SK-N-SH treated with all-trans-retinoic acid at 6 μM for 48 hours (cell line): ENCODE data around the gene ACOT7.

ENCODE experiments used
- ATAC-seq: fragments of 200-7000 bp; cut with Tn5 transposase; 3 replicates; pipeline ENCODE4 v1.9.1; 2020; ENCODE audit warnings: mild to moderate bottlenecking, moderate library complexity
- ARNTL ChIP-seq: fragments of 450-650 bp; formaldehyde crosslinking; IDR thresholded peaks from 2 replicates; pipeline ENCODE4 v1.5.0; 2020; ENCODE audit warnings: low read depth, mild to moderate bottlenecking, moderate library complexity, borderline replicate concordance
- BACH2 ChIP-seq: fragments of 250-450 bp; sonication (Bioruptor Pico); IDR thresholded peaks from 2 replicates; pipeline ENCODE4 v1.9.0; 2021; ENCODE audit warnings: mild to moderate bottlenecking, borderline replicate concordance
- CSRNP3 ChIP-seq: fragments of 250-450 bp; sonication (Bioruptor Pico); IDR thresholded peaks from 2 replicates; pipeline ENCODE4 v1.5.1; 2021; ENCODE audit warnings: mild to moderate bottlenecking, moderate library complexity
- ESRRG ChIP-seq: fragments of 250-450 bp; sonication (Bioruptor Pico); IDR thresholded peaks from 2 replicates; pipeline ENCODE4 v1.6.1; 2021; ENCODE audit warnings: mild to moderate bottlenecking
- GLIS3 ChIP-seq: fragments of 250-450 bp; sonication (Bioruptor Pico); IDR thresholded peaks from 2 replicates; pipeline ENCODE4 v1.5.0; 2020; ENCODE audit warnings: mild to moderate bottlenecking, moderate library complexity
- ISL1 ChIP-seq: fragments of 250-450 bp; sonication (Bioruptor Pico); IDR thresholded peaks from 2 replicates; pipeline ENCODE4 v2.1.2; 2022; ENCODE audit warnings: mild to moderate bottlenecking, moderate library complexity
- OSR1 ChIP-seq: fragments of 250-450 bp; sonication (Bioruptor Pico); IDR thresholded peaks from 2 replicates; pipeline ENCODE4 v1.8.0; 2022; ENCODE audit warnings: moderate library complexity, mild to moderate bottlenecking, inconsistent platforms
- POU6F1 ChIP-seq: fragments of 250-450 bp; sonication (Bioruptor Pico); IDR thresholded peaks from 2 replicates; pipeline ENCODE4 v1.8.0; 2021; ENCODE audit warnings: low read depth, mild to moderate bottlenecking, moderate library complexity, borderline replicate concordance
- PPARA ChIP-seq: fragments of 250-450 bp; sonication (Bioruptor Pico); IDR thresholded peaks from 2 replicates; pipeline ENCODE4 v1.5.0; 2020; ENCODE audit warnings: mild to moderate bottlenecking, borderline replicate concordance
- RARB ChIP-seq: fragments of 250-450 bp; sonication (Bioruptor Pico); IDR thresholded peaks from 2 replicates; pipeline ENCODE4 v1.8.0; 2021; ENCODE audit warnings: mild to moderate bottlenecking, moderate library complexity
- SNAI2 ChIP-seq: fragments of 250-450 bp; sonication (Bioruptor Pico); IDR thresholded peaks from 2 replicates; pipeline ENCODE4 v1.5.0; 2020; ENCODE audit warnings: mild to moderate bottlenecking, moderate library complexity
- TCF4 ChIP-seq: fragments of 250-450 bp; sonication (Bioruptor Pico); IDR thresholded peaks from 2 replicates; pipeline ENCODE4 v1.8.0; 2021; ENCODE audit warnings: mild to moderate bottlenecking, moderate library complexity, borderline replicate concordance
- TOX ChIP-seq: fragments of 250-450 bp; sonication (Bioruptor Pico); IDR thresholded peaks from 2 replicates; pipeline ENCODE4 v1.8.0; 2021; ENCODE audit warnings: mild to moderate bottlenecking, moderate library complexity, borderline replicate concordance
- TSHZ2 ChIP-seq: fragments of 250-450 bp; sonication (Bioruptor Pico); IDR thresholded peaks from 2 replicates; pipeline ENCODE4 v1.5.0; 2020; ENCODE audit warnings: mild to moderate bottlenecking, moderate library complexity
- ZC3H10 ChIP-seq: fragments of 250-450 bp; sonication (Bioruptor Pico); IDR thresholded peaks from 2 replicates; pipeline ENCODE4 v1.5.1; 2021; ENCODE audit warnings: mild to moderate bottlenecking, moderate library complexity
- ZFP3 ChIP-seq: fragments of 250-450 bp; sonication (Bioruptor Pico); IDR thresholded peaks from 2 replicates; pipeline ENCODE4 v1.5.0; 2020; ENCODE audit warnings: mild to moderate bottlenecking, moderate library complexity
- ZFP30 ChIP-seq: fragments of 450-650 bp; formaldehyde crosslinking; IDR thresholded peaks from 2 replicates; pipeline ENCODE4 v1.5.0; 2022; ENCODE audit warnings: mild to moderate bottlenecking, moderate library complexity
- ZNF565 ChIP-seq: fragments of 450-650 bp; formaldehyde crosslinking; conservative IDR thresholded peaks from 2 replicates; pipeline ENCODE4 v1.5.0; 2020; ENCODE audit warnings: low read depth, mild to moderate bottlenecking, moderate library complexity
- ZNF70 ChIP-seq: fragments of 450-650 bp; formaldehyde crosslinking; IDR thresholded peaks from 2 replicates; pipeline ENCODE4 v1.5.0; 2020; ENCODE audit warnings: mild to moderate bottlenecking, moderate library complexity
- ZNF8 ChIP-seq: fragments of 450-650 bp; formaldehyde crosslinking; IDR thresholded peaks from 2 replicates; pipeline ENCODE4 v1.5.0; 2020; ENCODE audit warnings: mild to moderate bottlenecking, moderate library complexity

ACOT7 gene

GRCh38 chr1:6259491-6260362, 133.8 kb downstream of the ACOT7 start:
- TF ChIP-seq CSRNP3, result no peak
- TF ChIP-seq ESRRG (CRISPR knock-in tag), result no peak
- no peak for TF ChIP-seq BACH2
- no peak for TF ChIP-seq TOX (CRISPR knock-in tag)
- TF ChIP-seq POU6F1, result no peak
- no peak for TF ChIP-seq OSR1 (CRISPR knock-in tag)
- no peak for TF ChIP-seq ZFP30
- no peak for TF ChIP-seq ISL1 (CRISPR knock-in tag)
- no peak for TF ChIP-seq ZFP3 (CRISPR knock-in tag)
- no peak for TF ChIP-seq ZNF8 (CRISPR knock-in tag)
- TF ChIP-seq ZC3H10 (CRISPR knock-in tag), result no peak
- no peak for TF ChIP-seq TCF4 (CRISPR knock-in tag)
- no peak for TF ChIP-seq TSHZ2
- no peak for TF ChIP-seq ZNF565 (CRISPR knock-in tag)
- ATAC-seq, result peak; percentile 71

- ATAC-seq, result no peak
Observed at GRCh38 chr1:6258675-6259074, 134.9 kb downstream of the ACOT7 start.

DNA sequence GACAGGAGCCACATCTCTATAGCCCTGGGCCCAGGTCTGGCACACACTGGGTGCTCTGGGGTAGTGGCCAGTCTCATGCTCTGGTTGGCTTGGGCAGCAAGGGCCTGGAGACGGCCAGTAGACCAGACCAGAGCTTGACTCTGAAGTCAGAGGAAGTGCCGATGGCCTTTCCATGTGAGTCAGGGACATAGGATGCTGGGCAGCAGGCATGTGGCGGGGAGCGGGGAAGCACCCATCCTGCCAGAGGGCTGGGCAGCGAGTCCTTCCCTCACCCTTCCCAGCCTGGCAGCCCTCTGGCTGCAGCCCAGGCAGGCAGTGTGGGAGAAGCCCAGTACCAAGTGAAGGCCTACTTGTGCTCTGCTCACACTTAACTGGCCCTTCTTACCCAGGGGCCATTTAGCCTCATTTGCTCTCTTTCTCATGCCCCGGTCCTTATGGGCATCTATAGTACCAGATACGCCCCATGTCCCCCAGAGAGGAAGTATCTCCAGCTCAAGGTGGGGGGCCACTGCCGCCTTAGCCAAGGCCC, 136.0 kb downstream of the ACOT7 start:
- TF ChIP-seq ZFP30, result no peak
- no peak for TF ChIP-seq SNAI2
- no peak for TF ChIP-seq PPARA
- no peak for TF ChIP-seq CSRNP3
- no peak for TF ChIP-seq RARB (CRISPR knock-in tag)
- TF ChIP-seq ESRRG (CRISPR knock-in tag), result no peak
- no peak for TF ChIP-seq ARNTL (CRISPR knock-in tag)
- no peak for TF ChIP-seq ZNF70 (CRISPR knock-in tag)
- no peak for TF ChIP-seq POU6F1
- no peak for ATAC-seq

More at GRCh38 chr1:6258675-6259074, 134.9 kb downstream of the ACOT7 start:
- TF ChIP-seq PPARA (no peak), OSR1 (CRISPR knock-in tag) (no peak), BACH2 (no peak), GLIS3 (CRISPR knock-in tag) (no peak)
